Activated CD4-positive, alpha-beta T cell treated with anti-CD3 and anti-CD28 coated beads, Interleukin-2, amount 50 U/mL, for 24 hours (primary cell): ENCODE data around the gene SPATA7.
A peak's percentile ranks its signal among the peaks of the same experiment; 100 is the strongest.

Source experiments
- DNase-seq, 2 donors: peaks; one replicate each; pipeline ENCODE4 v3.0.0-alpha.2; 2020; ENCODE audit warnings: low read depth in 1 of 2, low spot score in 1 of 2

The SPATA7 gene

GRCh38 chr14:88411039-88411438 is 25.6 kb downstream of the SPATA7 start:
- DNase-seq = no peak

GRCh38 chr14:88417594-88417993 is 32.1 kb downstream of the SPATA7 start:
- DNase-seq = no peak

GRCh38 chr14:88420187-88420586 is 34.7 kb downstream of the SPATA7 start:
- DNase-seq = no peak

- no peak for DNase-seq
Measured at GRCh38 chr14:88421286-88421685, 35.8 kb downstream of the SPATA7 start.

GRCh38 chr14:88422047-88422446 is 36.6 kb downstream of the SPATA7 start:
- DNase-seq = no peak

- peak in 1 of 2 donors; percentile 3 for DNase-seq
Measured at GRCh38 chr14:88422919-88423650, 37.6 kb downstream of the SPATA7 start.

GRCh38 chr14:88424573-88424972 is 39.1 kb downstream of the SPATA7 start:
- DNase-seq = no peak

DNA sequence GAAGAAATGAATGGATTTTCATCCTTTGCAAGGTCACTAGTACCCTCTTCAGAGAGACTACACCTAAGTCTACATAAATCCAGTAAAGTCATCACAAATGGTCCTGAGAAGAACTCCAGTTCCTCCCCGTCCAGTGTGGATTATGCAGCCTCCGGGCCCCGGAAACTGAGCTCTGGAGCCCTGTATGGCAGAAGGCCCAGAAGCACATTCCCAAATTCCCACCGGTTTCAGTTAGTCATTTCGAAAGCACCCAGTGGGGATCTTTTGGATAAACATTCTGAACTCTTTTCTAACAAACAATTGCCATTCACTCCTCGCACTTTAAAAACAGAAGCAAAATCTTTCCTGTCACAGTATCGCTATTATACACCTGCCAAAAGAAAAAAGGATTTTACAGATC is 40.8 kb downstream of the SPATA7 start:
- no peak for DNase-seq

DNA sequence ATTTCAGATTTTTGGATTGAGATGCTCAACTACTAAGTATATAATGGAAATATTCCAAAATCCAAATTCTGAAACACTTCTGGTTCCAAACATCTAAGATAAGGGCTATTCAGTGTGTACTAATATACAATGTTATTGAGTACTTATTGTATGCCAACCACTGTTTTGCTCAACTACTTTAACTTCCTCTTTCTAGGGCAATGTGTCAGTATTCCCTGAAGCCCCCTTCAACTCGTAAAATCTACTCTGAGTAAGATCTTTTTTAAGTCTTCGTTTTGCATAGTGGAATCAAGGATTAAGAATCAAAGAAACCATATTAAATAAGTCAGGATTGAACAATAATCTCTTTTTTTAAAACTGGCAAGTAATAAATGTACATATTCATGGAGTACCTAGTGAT is 45.5 kb downstream of the SPATA7 start:
- no peak for DNase-seq

- no peak for DNase-seq
Measured at GRCh38 chr14:88437658-88438057, 52.2 kb downstream of the SPATA7 start.

DNA sequence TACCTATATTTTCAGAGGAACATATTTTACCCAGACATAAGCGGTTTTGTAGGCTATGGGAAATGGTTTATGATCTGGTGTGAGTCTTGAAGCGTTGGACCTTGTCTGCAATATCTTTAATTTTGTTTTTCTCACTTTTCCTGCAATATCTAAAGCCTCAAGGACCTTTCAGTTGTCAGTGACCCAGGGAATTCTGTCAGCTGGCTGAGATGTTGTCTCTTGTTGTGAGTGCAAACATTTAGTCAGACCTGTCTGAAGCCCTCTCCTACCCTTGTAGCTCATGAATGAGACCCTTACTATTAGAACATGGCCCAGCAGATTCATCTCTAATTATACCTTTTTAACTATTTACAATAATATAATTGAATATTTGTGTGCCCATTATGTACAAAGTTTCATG is 53.6 kb downstream of the SPATA7 start:
- no peak for DNase-seq

- DNase-seq = no peak
Measured at GRCh38 chr14:88452231-88452630, 66.8 kb downstream of the SPATA7 start.

- no peak for DNase-seq
Measured at GRCh38 chr14:88454886-88455285, 69.4 kb downstream of the SPATA7 start.

- DNase-seq = no peak
Measured at GRCh38 chr14:88463318-88463717, 77.9 kb downstream of the SPATA7 start.

- no peak for DNase-seq
Measured at GRCh38 chr14:88468406-88468805, 82.9 kb downstream of the SPATA7 start.

DNA sequence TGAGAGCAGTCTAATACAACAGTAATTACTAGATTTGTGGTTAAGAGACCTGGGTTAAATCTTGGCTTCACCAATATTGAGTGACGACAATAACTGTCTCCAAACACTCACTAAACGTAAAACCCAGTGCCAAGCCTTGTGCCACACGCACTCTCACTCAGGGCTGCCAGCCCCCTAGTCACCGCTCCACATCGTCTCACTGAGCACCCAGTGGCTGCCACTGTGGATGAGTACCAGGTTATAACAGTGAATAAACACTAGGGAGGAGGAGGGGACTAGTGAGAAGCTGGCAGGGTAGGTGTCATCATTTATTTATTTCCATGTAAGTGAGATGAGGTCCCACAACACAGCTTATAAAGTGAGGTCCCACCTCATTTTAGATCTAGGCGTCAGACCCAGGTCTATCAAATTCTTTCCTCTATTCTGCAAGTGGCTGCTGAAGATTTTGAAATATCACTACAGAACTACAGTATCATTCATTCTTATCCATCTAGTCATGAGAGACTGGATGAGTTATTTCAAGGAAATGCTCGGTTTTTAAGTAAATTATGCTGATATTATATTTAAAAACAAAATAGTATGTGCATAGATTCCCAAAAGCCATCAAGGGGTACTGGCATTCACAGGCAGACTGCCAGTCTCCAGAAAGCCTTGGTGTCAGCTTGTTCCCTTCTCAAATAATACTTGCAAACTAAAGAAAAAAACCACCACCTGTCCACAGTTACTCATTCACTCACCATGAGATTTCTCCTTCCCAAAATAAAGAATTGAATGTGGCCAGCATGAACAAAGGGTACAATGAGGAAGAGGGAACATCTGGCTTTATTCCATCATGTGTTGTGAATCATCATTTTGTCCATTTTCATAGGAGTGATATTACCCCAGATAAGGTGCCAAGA is 85.3 kb downstream of the SPATA7 start:
- DNase-seq = no peak

- no peak for DNase-seq
Measured at GRCh38 chr14:88473791-88474190, 88.3 kb downstream of the SPATA7 start.

GRCh38 chr14:88476214-88476774 is 90.8 kb downstream of the SPATA7 start:
- no peak for DNase-seq

DNA sequence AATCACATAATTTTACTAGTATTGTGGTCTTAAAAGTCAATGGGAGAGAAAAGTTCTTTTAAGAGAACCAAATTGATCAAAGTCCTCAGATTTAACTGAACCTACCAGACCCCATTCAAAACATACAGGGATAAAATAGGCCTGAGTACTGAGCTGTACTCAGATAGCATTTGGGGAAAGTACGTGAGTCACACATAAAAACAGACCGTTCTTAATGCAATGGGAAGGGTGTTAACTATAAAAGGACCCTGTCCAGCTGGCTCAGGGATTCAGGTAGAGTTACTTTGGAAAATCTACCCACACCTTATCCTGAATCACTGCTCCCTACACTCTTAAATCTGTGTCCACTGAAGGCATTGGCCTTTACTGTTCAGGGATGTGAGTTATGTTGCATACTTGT is 91.4 kb downstream of the SPATA7 start:
- DNase-seq = no peak

GRCh38 chr14:88477513-88478250 is 92.2 kb downstream of the SPATA7 start:
- DNase-seq = no peak

- no peak for DNase-seq
Measured at GRCh38 chr14:88478931-88479330, 93.5 kb downstream of the SPATA7 start.
